Mucosa of descending colon (tissue), 3 donors: Measurements from ENCODE around the gene GAL3ST2. TPM values are rescaled to one million over a fixed set of nuclear protein-coding genes. Genes with fewer than 3 reads are reported as not detected.
"Not testable (repeated sequence)": the region's sequence is repeated elsewhere in the genome, so short reads cannot be mapped to it uniquely, and the experiment has no call there.

Source experiments
- ATAC-seq: fragments of 200-7000 bp; cut with Tn5 transposase; one replicate; pipeline ENCODE4 v1.9.1; 2020; ENCODE audit warnings: mild to moderate bottlenecking, moderate library complexity
- DNase-seq, 3 donors: peaks; one replicate each; pipeline ENCODE4 v3.0.0-alpha.2; 2020
- H3K36me3 ChIP-seq: fragments of 200-600 bp; one replicate; pipeline ENCODE4 v1.8.0; 2021; ENCODE audit warnings: low read depth, mild to moderate bottlenecking
- H3K4me1 ChIP-seq: fragments of 200-600 bp; one replicate; pipeline ENCODE4 v1.8.0; 2021; ENCODE audit warnings: low read depth, mild to moderate bottlenecking
- H3K4me3 ChIP-seq: fragments of 200-600 bp; one replicate; pipeline ENCODE4 v1.8.0; 2021; ENCODE audit warnings: mild to moderate bottlenecking
- H3K9me3 ChIP-seq: fragments of 200-600 bp; one replicate; pipeline ENCODE4 v1.8.0; 2021; ENCODE audit warnings: mild to moderate bottlenecking
- intact Hi-C, 2 donors: fragments of 100-400 bp; cut with DNase I in 1 of 2; cut with micrococcal nuclease in 1 of 2; formaldehyde crosslinking; loops; one replicate each; pipeline versions ENCODE4 v1.11.0 to v1.11.1; 2022; cut with DNase I, micrococcal nuclease
- total RNA-seq, 3 donors: library from RNA; stranded (reverse); fragmentation: NEBNext Ultra II Directional in 2 of 3; extraction: Animal tissue kit (Norgen Biotek cat#: 25700) in 2 of 3; gene quantifications; one replicate each; pipeline versions ENCODE4 v1.2.1 to v1.2.4, GENCODE V29; 2021 to 2023
- TF ChIP-seq, protein P1 (sequence below): fragments of 200-600 bp; IDR thresholded peaks from one replicate; pipeline ENCODE4 v1.8.0; 2022; ENCODE audit warnings: antibody characterized with exemption, mild to moderate bottlenecking
- donor health status: DM: no; HTN: no; CAD: no; lungs with moderate emphysema.
- donor health status: DM: no; HTN: no; CAD: no.
- donor health status: DM: no; HTN: yes; CAD: no.

The GAL3ST2 gene
- total RNA-seq, 3 donors from 2014 or later, result 15.1 to 46.5 (median 42.4) TPM

DNA sequence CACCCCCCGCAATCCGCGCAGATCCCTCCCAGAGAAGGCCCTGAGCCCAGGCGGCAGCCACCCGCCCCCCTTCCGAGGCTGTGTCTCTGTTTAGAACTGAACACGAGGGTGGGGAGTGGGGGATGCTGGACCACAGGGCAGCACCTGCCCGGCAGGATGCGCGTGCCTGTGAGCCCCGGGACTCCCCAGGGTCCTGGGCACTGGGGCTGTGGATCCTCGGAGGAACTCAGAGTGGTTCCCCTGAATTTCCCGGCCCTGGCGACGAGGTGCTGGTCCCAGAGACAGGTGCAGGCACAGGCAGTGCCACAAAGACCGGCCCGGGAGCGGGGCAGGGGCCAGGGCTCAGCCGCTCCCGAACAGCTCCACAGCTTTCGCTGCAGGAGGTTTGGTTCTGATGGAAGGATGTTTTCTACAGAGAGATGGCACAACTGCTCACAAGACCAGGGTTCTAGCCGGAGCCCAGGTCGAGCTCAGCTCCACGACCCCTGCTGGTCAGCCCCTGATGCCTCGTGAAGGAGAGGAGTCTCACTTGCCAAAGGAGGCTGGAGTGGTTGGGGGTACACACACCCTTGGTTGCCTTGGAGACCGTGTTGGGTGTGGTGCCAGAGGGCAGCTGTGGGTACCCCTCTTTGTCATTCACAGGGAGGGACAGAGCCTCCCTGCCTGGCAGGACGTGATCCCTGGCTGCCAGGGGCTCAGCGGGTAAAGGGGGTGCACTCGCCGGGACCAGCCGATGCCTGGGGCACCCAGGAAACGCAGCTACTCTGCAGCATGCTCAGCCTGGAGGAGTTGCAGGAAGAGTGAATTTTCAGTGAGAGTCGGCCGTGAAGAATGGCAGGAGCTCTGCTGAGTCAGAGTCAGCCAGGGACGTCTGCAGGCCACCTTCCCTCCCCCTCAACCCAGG, 28.0 kb downstream of the GAL3ST2 start:
- intact Hi-C loops, result no loop called here
- Histone ChIP-seq H3K4me3 (no peak overlapping the region), H3K9me3 (no peaks in the 10 kb centered on the region), H3K4me1 (peaks cover 26% of the 10 kb centered on the region), H3K36me3 (no peaks in the 10 kb centered on the region)
- ATAC-seq, result no peak
- DNase-seq, result peak; percentile 7 to 56 (median 41)
- TF ChIP-seq, protein P1, sequence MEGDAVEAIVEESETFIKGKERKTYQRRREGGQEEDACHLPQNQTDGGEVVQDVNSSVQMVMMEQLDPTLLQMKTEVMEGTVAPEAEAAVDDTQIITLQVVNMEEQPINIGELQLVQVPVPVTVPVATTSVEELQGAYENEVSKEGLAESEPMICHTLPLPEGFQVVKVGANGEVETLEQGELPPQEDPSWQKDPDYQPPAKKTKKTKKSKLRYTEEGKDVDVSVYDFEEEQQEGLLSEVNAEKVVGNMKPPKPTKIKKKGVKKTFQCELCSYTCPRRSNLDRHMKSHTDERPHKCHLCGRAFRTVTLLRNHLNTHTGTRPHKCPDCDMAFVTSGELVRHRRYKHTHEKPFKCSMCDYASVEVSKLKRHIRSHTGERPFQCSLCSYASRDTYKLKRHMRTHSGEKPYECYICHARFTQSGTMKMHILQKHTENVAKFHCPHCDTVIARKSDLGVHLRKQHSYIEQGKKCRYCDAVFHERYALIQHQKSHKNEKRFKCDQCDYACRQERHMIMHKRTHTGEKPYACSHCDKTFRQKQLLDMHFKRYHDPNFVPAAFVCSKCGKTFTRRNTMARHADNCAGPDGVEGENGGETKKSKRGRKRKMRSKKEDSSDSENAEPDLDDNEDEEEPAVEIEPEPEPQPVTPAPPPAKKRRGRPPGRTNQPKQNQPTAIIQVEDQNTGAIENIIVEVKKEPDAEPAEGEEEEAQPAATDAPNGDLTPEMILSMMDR, result no peak

DNA sequence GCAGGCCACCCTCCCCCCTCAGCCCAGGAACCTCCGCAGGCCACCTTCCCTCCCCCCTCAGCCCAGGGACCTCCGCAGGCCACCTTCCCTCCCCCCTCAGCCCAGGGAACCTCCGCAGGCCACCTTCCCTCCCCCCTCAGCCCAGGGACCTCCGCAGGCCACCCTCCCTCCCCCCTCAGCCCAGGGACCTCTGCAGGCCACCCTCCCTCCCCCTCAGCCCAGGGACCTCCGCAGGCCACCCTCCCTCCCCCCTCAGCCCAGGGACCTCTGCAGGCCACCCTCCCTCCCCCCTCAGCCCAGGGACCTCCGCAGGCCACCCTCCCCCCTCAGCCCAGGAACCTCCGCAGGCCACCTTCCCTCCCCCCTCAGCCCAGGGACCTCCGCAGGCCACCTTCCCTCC, 29.6 kb downstream of the GAL3ST2 start:
- intact Hi-C loops, result not testable (repeated sequence)

DNA sequence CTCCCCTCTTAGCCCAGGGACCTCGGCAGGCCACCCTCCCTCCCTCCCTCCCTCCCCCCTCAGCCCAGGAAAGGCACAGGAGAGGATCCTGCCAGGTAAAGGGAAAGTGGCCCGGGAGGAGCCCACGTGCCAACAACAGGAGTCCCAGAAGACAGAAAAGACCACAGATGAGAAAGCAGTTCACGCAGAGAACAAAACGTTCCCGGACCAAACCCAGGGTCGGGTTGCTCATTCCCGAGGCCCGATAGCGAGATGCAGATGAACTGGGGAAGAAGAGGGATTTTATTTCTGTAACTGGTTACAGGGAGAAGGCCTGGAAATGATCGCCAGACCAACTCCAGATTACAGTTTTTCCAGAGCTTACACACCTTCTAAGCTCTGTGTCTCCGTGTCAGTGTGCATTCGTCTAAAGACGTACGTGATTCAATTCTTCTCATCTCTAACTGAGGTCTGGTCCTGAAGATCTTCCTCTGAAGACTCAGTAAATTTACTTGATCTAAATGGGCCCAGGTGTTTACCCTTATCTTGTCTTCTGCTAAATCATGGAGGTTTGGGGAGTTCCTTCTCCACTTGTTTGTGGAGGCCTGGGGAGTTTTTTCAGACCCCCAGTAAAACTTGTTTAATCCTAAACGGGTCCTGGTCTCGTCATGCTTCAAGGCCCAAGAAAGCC, 31.6 kb downstream of the GAL3ST2 start:
- Histone ChIP-seq H3K9me3 (no peaks in the 10 kb centered on the region), H3K36me3 (no peaks in the 10 kb centered on the region), H3K4me1 (peaks cover 26% of the 10 kb centered on the region), H3K4me3 (no peak overlapping the region)
- ATAC-seq, result peak; percentile 8
- intact Hi-C loops, result no loop called here
- peak in 2 of 3 donors; percentile 8 to 28 for DNase-seq
- TF ChIP-seq, protein P1, result no peak

More for the DNA sequence above, 29.6 kb downstream of the GAL3ST2 start:
- H3K4me1 ChIP-seq, result peaks cover 26% of the 10 kb centered on the region
- not testable (repeated sequence) for H3K9me3 ChIP-seq, DNase-seq, H3K36me3 ChIP-seq, ATAC-seq, H3K4me3 ChIP-seq

DNA sequence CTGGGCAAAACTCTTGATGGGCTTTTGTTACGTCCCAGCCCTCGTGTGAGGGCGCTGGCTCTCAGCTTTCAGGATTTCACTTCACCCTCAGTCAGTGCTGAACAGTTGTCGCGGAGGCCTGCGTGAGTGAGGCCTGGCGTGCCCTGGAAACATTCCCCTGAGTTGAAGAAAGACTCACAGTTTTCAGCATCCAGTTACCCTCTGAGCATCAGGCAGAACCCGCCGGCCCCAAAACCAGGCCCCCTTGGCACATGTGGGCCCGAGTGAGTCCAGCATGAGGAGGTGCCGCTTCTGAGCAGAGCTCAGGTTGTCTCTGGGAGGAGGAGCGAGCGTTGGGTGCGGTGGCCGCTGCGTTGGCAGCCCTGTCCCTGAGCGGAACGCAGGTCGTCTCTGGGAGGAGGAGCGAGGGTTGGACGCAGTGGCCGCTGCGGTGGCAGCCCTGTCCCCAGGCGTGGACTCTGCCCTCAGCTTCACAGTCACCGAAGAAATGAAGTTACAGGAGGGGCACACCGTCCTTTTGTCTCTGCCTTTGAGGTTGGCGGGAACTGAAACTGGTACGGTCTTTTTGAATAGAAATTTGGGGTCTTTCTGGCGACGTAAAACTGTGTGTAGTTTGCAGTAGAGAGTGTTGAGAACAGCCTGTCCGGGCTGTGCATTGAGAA, 32.2 kb downstream of the GAL3ST2 start, which contains the start of gene NEU4:
TSS of gene NEU4 (plus strand) at position 473 of the 662 bp plus-strand sequence. CDS start 5,292 bp downstream, outside the sequence.
- DNase-seq (peak; percentile 73 to 91 (median 89)), ATAC-seq (peak; percentile 94)
- Histone ChIP-seq H3K4me3 (peak within 1 kb of the TSS; percentile 19), H3K4me1 (peaks cover 22% of the 10 kb centered on the region), H3K9me3 (no peaks in the 10 kb centered on the region), H3K36me3 (no peaks in the 10 kb centered on the region)
- intact Hi-C loops, result no loop called here
- TF ChIP-seq, protein P1, result no peak

DNA sequence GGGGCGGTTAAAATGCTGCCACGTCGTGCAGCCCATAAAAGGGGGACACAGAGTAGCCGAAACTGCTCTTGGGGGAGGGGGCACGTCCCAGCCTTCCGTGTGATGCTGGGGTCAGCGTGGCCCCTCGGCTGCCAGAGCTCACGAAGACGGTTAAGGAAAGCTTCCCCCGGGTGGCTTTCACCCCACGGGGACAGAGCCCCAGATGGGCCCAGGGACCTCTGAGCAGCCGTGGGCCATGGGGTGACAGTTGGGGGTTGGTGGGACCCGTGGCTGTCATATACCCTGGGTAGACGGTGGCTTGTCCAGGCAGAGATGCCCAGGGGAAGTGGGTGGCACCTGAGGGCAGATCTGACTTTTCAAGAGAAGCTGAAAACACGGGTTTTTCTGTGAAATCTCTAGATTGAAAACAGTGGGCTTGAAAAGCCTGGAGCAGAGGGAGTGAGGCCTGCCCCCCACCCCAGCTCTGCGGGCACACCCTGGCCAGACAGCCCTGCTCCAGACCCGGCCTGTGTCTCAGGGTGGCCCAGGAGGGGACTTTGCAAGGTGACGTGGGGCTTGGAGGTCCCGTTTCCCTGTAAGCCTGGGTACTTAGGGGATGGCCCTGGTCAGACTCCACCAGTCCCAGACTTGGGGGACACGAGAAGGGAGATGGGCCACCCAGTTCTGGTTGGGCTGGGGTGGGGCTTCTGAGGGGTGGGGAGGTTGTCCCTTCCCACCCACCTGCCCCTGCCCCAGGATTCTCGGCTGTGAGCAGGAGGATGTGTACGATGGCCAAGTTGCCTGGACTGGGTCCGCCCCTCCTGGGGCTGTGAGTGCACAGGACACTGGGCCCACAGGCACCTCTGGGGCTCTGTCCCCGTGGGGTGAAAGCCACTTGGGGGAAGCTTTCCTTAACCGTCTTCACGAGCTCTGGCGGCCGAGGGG, 33.0 kb downstream of the GAL3ST2 start:
- peaks cover 14% of the 10 kb centered on the region for H3K4me1 ChIP-seq
- ATAC-seq (peak; percentile 5), DNase-seq (peak; percentile 9 to 50 (median 49))
- TF ChIP-seq, protein P1, result no peak
- intact Hi-C loops, result no loop called here
- H3K9me3 ChIP-seq, result no peaks in the 10 kb centered on the region
- peak overlapping the region; percentile 19 for H3K4me3 ChIP-seq
- H3K36me3 ChIP-seq, result no peaks in the 10 kb centered on the region
